AG09319 (cell line): ENCODE results near the gene TTC7B.

Experiments
- DNase-seq: peaks from one replicate; pipeline ENCODE4 v3.0.0-alpha.2; 2010; ENCODE audit warnings: low read depth; ENCODE audit errors: extremely low read depth
- CTCF ChIP-seq: IDR thresholded peaks from 2 replicates; pipeline ENCODE4 v1.5.1; 2011; ENCODE audit warnings: low read depth, mild to moderate bottlenecking, inconsistent platforms, low read length, moderate library complexity

The TTC7B gene

DNA sequence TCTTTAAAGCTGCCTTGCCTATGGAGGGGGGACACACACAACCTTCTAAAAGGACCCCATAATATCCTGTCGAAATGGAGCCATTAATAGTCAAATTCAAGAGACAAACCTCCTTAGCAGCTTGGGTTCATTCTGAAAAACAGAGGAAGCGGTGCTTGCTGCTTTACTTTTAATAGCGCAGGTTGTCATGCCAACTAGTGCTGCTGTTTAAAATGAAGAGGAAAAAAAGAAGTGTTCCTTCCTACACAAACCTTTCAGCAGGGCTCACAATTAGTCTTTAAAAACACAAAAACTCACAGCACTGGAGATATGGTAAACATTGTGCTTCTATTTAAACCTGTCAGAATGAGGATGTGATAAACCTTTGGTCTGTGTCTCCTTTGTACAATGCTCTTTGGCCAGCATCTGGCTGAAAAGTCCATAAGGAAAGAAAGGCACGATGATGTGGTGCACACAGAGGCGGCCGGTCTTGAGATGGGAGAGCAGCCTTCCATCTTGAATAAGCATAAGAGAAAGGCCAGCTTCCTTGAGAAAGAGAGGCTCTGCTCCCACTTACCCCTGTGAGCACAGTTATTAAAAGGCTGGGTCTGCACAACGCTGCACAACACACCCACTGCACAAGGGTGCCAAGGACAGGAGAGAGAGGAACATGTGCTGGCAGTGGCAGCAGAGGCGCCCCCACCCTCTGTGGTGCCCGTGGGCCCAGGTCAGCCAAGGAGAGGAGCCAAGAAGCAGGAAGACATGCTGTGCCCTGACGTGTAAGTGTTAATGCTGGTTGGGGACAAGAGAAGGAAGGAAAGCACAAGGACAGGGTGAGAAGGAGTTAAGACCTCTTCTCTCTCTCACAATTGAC is 144.6 kb downstream of the TTC7B start:
- no peak for DNase-seq

GRCh38 chr14:90669731-90670130 is 146.5 kb downstream of the TTC7B start:
- TF ChIP-seq CTCF, result no peak
- DNase-seq, result no peak

More for the DNA sequence above, 144.6 kb downstream of the TTC7B start:
- no peak for TF ChIP-seq CTCF

DNA sequence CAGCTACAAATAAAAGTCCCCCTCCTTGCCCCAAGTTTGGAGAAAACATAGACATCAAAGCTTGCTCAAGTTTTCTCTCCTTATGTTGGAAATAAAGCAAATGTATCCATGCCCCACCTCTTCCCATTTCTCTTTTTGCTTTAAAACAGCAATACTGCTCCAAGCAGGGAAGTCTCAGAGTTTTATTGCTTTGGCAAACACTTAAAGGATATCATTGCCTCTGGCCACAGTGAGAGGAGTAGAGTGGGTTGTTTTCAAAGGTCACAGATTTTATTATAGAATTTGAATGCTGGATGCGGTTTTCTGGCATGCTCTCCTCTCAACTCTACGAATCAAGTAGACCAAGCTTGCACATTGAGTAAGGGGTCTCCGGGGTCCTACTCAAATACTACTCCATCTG is 149.7 kb downstream of the TTC7B start:
- no peak for DNase-seq
- no peak for TF ChIP-seq CTCF

DNA sequence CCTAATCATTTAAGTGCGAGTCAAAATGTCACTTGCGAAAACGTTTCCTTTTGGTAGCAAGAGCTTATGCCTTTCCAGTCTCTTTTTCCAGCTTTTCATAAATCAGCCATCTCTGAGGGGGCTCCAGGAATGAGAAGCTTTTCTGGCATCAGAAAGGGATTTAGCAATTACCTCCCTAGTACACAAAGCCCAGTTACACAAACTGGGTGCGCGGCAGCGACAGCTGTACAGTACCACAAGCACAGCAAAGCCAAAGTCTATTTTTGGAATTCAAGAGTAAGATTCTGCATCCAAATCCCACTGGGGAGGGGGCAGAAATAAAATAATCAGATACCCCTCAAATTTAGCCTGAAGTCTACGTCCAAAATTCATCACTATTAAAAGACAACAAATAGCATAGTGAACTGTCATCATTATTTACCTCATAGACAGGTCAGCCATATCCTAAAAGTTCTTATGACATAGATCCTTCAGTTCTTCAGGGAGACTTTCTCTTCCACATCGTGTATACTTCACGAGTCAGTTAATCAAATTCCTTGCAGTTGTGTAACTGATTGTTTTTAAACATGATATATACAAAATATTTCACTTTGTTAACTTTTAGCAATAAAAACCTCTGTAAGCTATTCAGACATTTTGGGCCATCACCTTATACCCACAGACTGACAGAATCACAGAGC is 150.8 kb downstream of the TTC7B start:
- TF ChIP-seq CTCF, result no peak
- no peak for DNase-seq

- TF ChIP-seq CTCF, result no peak
- no peak for DNase-seq
Observed at GRCh38 chr14:90664911-90665310, 151.3 kb downstream of the TTC7B start.

GRCh38 chr14:90663680-90664079 is 152.6 kb downstream of the TTC7B start:
- TF ChIP-seq CTCF, result no peak
- no peak for DNase-seq

DNA sequence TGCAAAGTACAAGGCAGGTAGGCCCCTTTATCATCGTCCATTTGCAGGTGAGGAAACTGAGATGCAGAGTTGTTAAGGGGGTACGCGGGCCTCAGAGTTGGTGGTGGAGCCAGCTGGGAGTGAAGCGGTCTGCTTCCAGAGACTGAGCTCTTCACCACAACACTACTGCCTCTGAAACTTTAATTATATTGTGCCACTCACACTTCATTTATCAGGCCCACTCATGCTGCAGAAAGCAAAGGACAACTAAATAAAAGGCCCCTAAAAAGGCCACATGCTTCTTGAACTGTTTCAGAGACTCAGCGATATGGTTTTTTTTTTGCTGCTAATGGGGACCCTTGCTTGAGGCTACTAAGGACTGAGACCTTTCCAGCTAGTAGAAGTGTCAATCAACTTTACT is 153.1 kb downstream of the TTC7B start:
- DNase-seq, result no peak
- TF ChIP-seq CTCF, result no peak
